HCT116 (cell line): ENCODE results near the gene FOXP2.

Experiments
- CTCF ChIP-seq, 3 experiments: fragments of 200-600 bp in 1 of 3; sonication (generic) in 1 of 3; IDR thresholded peaks in 2 of 3; conservative IDR thresholded peaks in 1 of 3; 2 replicates each; pipeline ENCODE4 v1.5.1; 2012 to 2017; ENCODE audit warnings: low read depth in 2 of 3, low read length in 2 of 3, antibody characterized with exemption in 1 of 3, borderline replicate concordance in 1 of 3, control low read depth in 1 of 3, mild to moderate bottlenecking in 1 of 3, mixed read lengths in 1 of 3, mixed run types in 1 of 3, moderate library complexity in 1 of 3; ENCODE audit not compliant: insufficient read depth in 1 of 3
- SIN3A ChIP-seq: IDR thresholded peaks from 2 replicates; pipeline ENCODE4 v1.6.1; 2012; ENCODE audit warnings: low read depth
- YY1 ChIP-seq: IDR thresholded peaks from 2 replicates; pipeline ENCODE4 v1.6.1; 2011; ENCODE audit warnings: low read length, low read depth, moderate library complexity, mild to moderate bottlenecking; ENCODE audit not compliant: insufficient replicate concordance; ENCODE audit errors: extremely low read depth
- ZNF274 ChIP-seq: fragments of 200-500 bp; sonication (Bioruptor generic); IDR thresholded peaks from 2 replicates; pipeline ENCODE4 v1.6.1; 2014; ENCODE audit warnings: mild to moderate bottlenecking, low read depth, low read length, inconsistent platforms

- TF ChIP-seq ZNF274 (no peak), SIN3A (no peak), YY1 (no peak), CTCF (IDR thresholded peaks at IDR 0.05 in 2 of 3, conservative IDR thresholded peaks at IDR 0.05 in 1 of 3; ENCODE audit: borderline replicate concordance in 1 of 3, insufficient read depth in 1 of 3, low read depth in 2 of 3, low read length in 2 of 3) (no peak)
Measured at GRCh38 chr7:114481999-114482398, 67.4 kb downstream of the FOXP2 start.
